ENCODE measurements around the gene FCHO2. TPM values are rescaled to one million over a fixed set of nuclear protein-coding genes. Genes with fewer than 3 reads are reported as not detected.

FCHO2 gene
- total and polyA plus RNA-seq, 2 of the 8 experiments (the other 6 are each of a cell fraction or from before 2014, with no cell fraction given): 4.3 to 15.7 TPM

- no peak overlapping the region for H2BK20ac ChIP-seq (ENCODE audit: low read length)
- CTCF ChIA-PET (ENCODE audit: partially characterized antibody): interaction anchor here (1.0 kb wide), 1 partner anchor 22 kb away, joined by 3 read pairs; no protein-coding TSS in a partner anchor
- POLR2A ChIA-PET (ENCODE audit: partially characterized antibody): no interaction called here
- TF ChIP-seq TAF1 (IDR thresholded peaks at IDR 0.05; ENCODE audit: low read depth, low read length) (no peak), BACH1 (IDR thresholded peaks at IDR 0.05; ENCODE audit: low read length) (no peak), TAF7 (optimal IDR thresholded peaks at IDR 0.05; ENCODE audit: borderline replicate concordance, low read depth, low read length) (no peak), CBX5 (IDR thresholded peaks at IDR 0.05; ENCODE audit: low read depth, low read length) (no peak), ATF2 (IDR thresholded peaks at IDR 0.05; ENCODE audit: low read length) (no peak), EGR1 (IDR thresholded peaks at IDR 0.05; ENCODE audit: borderline replicate concordance, low read depth, low read length) (no peak), EP300 (IDR thresholded peaks at IDR 0.05; ENCODE audit: borderline replicate concordance in 1 of 2, low read depth in 2 of 2, low read length in 2 of 2) (no peak), MAFK (IDR thresholded peaks at IDR 0.05; ENCODE audit: low read depth, low read length) (no peak), FOSL1 (IDR thresholded peaks at IDR 0.05; ENCODE audit: insufficient read depth, low read depth, low read length) (no peak), NRF1 (IDR thresholded peaks at IDR 0.05; ENCODE audit: low read depth, low read length) (no peak), POLR2A (IDR thresholded peaks at IDR 0.05; ENCODE audit: control extremely low read depth in 1 of 2, low read depth in 2 of 2, low read length in 2 of 2) (no peak), CTBP2 (IDR thresholded peaks at IDR 0.05; ENCODE audit: borderline replicate concordance, insufficient read depth, insufficient read length, low read length) (no peak), SUZ12 (IDR thresholded peaks at IDR 0.05; ENCODE audit: low read length) (no peak), TBP (IDR thresholded peaks at IDR 0.05; ENCODE audit: low read depth, low read length) (no peak)
Measured at GRCh38 chr5:72999916-73000315, 44.1 kb downstream of the FCHO2 start.

More at GRCh38 chr5:72999916-73000315, 44.1 kb downstream of the FCHO2 start:
- no peak overlapping the region for H3K4ac ChIP-seq (replicated peaks; ENCODE audit: insufficient read length, low read depth, low read length)
- DNase-seq (ENCODE audit: low read depth in 1 of 2, low spot score in 2 of 2) (no peak), FAIRE-seq (no peak)
- H3K14ac ChIP-seq (ENCODE audit: insufficient read length): no peak overlapping the region
- no peak overlapping the region for H3K4me3 ChIP-seq (ENCODE audit: extremely low read depth in 1 of 4, insufficient read depth in 2 of 4, low read depth in 3 of 4, low read length in 4 of 4)
- no peak overlapping the region for H2AFZ ChIP-seq (ENCODE audit: low read length)
- H3K18ac ChIP-seq (ENCODE audit: extremely low read depth, low read length): no peak overlapping the region
- no peak overlapping the region for H2BK12ac ChIP-seq (ENCODE audit: low read depth, low read length)
- H3K9me3 ChIP-seq (ENCODE audit: insufficient read depth in 2 of 2, low read depth in 1 of 2, low read length in 1 of 2): no peaks in the 10 kb centered on the region
- no peaks in the 10 kb centered on the region for H3K36me3 ChIP-seq (ENCODE audit: control insufficient read depth in 2 of 4, insufficient read depth in 4 of 4, low read length in 3 of 4)
- no peak overlapping the region for H2BK5ac ChIP-seq (ENCODE audit: low read depth, low read length)
- H3K4me2 ChIP-seq (ENCODE audit: insufficient read depth in 1 of 2, low read depth in 2 of 2, low read length in 2 of 2): no peak overlapping the region
- H4K5ac ChIP-seq (ENCODE audit: insufficient read length, low read depth, low read length): no peak overlapping the region
- H3K4me1 ChIP-seq (replicated peaks in 1 of 4; ENCODE audit: control insufficient read depth in 3 of 4, insufficient read depth in 4 of 4, low read length in 3 of 4): no peaks in the 10 kb centered on the region
- no peak overlapping the region for H3K56ac ChIP-seq (replicated peaks; ENCODE audit: insufficient read length, low read depth, low read length)
- no peaks in the 10 kb centered on the region for H3K27me3 ChIP-seq (replicated peaks in 1 of 4; ENCODE audit: control insufficient read depth in 3 of 4, extremely low read depth in 1 of 4, insufficient read depth in 3 of 4, low read length in 3 of 4)
- H3K79me1 ChIP-seq (ENCODE audit: low read depth, low read length): no peaks in the 10 kb centered on the region
- no peak overlapping the region for H4K8ac ChIP-seq (ENCODE audit: extremely low read depth, insufficient read depth, low read length)
- no peaks in the 10 kb centered on the region for H4K20me1 ChIP-seq (replicated peaks in 1 of 2; ENCODE audit: control insufficient read depth in 1 of 2, insufficient read depth in 2 of 2, low read length in 2 of 2)
- no peak overlapping the region for H2AK5ac ChIP-seq (ENCODE audit: low read depth, low read length)
- no peak overlapping the region for H2BK15ac ChIP-seq (ENCODE audit: low read length)
- H4K91ac ChIP-seq (replicated peaks; ENCODE audit: insufficient read length, low read length): no peak overlapping the region
- no peak overlapping the region for H3K23ac ChIP-seq (ENCODE audit: insufficient read length)
- no peaks in the 10 kb centered on the region for H3K23me2 ChIP-seq (ENCODE audit: low read depth, low read length)
- 86% methylated on average over 4 of the region's 4 CpGs; no CpG with 5 or more reads in 1 of the 2 experiments for WGBS, 2 experiments (ENCODE audit: extremely low coverage in 1 of 2, insufficient coverage in 1 of 2, insufficient read length in 1 of 2, insufficient replicate concordance in 2 of 2, low coverage in 1 of 2, low lambda C conversion rate in 2 of 2, missing lambda C conversion rate in 1 of 2)
- H2BK120ac ChIP-seq (replicated peaks; ENCODE audit: low read depth, low read length): no peak overlapping the region
- H3K27ac ChIP-seq (ENCODE audit: low read depth, low read length): no peak overlapping the region
- H3K79me2 ChIP-seq (ENCODE audit: control insufficient read depth in 1 of 2, insufficient read depth in 2 of 2, low read length in 2 of 2): no peaks in the 10 kb centered on the region
- no peak overlapping the region for H3K9ac ChIP-seq (replicated peaks in 1 of 4; ENCODE audit: extremely low read depth in 1 of 4, low read depth in 3 of 4, low read length in 3 of 4)
